GM21360 (cell line): ENCODE data around the gene ADK.

ENCODE experiments used
- ATAC-seq: cut with Tn5 transposase; IDR thresholded peaks from one replicate; pipeline ENCODE4 v1.9.1; 2021; ENCODE audit warnings: mild to moderate bottlenecking, moderate library complexity; ENCODE audit not compliant: unreplicated experiment

ADK gene

DNA sequence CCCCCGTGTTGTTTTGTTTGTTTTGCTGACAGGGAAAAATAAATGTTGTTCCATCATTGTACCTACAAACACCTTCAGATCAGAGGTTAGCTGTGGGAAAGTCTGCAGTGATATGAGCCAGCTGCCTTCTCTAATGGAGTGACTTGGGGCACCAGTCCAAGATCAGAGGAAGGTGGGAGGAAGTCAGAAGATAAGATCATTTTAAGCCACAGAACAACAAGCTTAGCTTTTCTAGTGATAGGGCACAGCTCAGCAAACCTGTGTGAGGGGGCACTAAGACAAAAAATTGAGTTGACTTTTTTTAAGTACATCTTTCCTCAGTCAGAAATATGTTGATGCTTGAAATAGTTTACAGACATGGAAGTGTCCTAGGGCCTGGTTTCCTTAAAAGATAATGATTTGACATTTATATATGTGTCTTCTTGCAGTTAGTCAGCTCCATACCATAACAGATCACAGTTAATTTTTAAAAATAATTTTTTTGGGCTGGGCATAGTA, 435.1 kb downstream of the ADK start:
- ATAC-seq = no peak

DNA sequence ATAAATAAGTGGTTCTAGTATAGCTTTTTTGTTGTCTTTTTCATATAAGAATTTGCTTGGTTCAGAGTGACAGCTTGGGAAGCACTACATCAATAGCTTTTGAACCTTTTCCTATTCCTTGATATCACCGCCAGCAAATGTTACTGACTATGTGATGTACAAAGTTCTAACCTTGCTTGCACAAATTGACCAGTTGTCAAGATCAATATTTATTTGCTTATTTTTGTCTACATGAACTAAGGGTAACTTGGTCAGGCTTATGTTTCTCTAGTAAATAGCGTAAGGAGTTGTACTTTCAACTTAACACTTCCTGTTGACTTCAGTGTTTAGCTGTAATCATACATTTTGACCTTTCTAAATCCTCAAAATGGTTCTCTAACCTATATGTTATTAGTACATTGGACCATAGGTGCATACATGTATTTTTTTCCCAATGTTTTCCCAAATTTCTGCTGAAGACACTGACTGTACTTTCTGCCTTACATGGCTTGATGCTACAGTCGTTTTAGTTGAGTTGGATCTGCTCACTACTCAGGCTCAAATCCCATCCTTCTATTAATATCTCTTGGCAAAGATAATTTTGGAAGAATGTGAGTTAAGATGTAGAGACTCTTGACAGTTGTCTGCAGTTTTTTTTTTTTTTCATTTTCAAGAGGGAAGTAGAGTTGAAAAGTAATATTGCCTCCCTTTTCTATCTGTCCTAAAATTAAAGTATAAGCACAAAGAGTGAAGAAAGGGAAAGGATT, 436.3 kb downstream of the ADK start:
- ATAC-seq = no peak

DNA sequence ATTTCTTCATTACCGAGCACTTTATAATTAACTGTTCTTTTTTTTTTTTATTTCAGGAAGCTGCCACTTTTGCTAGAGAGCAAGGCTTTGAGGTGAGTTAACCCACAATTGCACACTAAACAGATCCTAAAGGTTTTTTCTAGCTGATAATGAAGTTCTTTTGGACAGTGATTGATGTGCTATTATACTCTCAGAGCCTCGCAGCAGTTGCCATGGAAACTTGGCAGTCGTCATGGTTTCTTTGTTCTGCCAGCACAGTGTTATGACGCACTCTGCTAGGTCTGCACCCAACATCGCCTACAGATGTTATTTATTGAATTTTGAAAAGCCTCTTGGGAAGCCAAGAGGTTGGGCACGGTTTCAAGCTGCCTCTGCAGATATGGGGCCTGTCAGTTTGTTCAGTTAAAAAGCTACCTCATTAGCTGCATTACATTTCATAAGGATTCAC, 438.2 kb downstream of the ADK start:
- ATAC-seq = no peak

DNA sequence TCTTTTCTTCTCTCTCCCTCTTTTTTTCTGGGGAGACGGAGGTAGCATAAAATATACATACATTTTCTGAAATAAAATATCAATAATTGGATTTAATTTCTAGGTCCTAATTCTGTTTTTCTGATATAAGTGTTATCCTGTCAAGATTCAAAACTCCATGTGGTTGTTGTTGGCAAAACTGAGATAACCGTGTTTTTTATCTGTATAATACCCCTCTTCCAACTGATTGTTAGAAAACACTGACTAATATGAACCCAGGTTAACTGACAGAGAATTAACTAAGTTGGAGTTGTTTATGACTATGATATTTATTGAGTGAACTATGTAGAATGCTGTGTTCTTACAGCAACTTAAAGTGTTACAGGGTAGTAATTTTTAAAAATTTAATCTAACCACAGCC, 438.8 kb downstream of the ADK start:
- ATAC-seq = no peak

DNA sequence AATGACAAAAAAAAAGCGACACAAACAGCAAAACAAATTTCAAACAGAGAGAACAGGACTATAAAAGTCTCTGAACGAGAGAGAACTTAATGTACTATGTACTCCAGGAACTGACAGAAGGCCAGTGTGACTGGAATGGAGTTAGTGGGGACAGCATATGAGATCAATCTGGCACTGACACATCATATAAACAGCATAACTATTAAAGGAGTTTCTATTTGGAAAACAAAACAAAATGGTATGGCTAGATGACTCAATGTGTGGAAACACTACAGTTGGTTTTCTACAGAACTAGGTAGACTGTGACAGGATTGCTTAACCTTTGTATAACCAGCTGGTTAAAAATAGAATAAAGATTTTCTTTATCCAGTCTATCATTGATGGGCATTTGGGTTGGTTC, 442.4 kb downstream of the ADK start:
- ATAC-seq = no peak

DNA sequence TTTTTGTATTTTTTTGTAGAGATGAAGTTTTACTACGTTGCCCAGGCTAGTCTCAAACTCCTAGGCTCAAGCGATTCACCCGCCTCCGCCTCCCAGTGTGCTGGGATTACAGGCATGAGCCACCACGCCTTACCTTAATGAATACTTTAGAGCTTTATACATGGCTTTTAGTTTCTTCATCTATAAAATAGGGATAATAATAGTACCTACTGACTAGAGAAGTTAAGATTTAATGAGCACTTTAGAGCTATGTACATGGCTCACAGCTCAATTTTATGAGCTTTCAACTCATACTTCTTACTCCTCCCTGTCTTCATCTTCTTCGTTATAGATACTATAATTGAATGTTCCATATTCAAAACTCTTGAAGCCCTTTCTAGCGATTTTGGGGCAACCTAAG, 445.7 kb downstream of the ADK start:
- no peak for ATAC-seq

DNA sequence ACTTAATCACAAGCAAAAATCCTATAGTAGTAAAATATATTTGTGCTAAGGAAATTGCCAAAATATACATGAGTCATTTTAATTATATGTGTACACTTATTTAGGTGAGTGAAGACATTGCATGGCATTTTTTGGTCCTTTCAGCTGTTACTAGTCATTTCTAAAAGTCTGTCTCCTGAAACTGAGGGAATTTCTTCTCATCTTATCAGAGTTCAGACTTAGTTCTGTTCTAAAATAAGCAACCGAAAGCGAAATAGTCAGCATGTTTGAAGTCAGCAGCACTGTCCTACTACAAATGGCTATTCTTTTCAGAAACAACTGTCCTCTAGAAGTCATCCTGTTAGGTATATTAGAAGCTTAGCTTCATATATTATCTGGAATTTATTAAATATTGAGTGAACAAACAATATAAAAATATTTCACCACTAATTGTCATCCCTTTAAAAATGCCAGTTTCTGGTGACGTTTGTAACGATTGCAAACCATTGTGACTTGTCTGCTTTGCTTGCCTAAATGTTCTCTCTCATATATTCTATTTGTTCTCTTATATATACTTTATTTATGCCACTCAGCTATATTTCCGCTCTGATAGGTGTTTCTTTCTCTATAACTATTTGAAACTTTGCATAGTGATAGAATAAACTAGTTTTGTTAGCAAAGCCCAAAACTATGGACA, 448.0 kb downstream of the ADK start:
- no peak for ATAC-seq

DNA sequence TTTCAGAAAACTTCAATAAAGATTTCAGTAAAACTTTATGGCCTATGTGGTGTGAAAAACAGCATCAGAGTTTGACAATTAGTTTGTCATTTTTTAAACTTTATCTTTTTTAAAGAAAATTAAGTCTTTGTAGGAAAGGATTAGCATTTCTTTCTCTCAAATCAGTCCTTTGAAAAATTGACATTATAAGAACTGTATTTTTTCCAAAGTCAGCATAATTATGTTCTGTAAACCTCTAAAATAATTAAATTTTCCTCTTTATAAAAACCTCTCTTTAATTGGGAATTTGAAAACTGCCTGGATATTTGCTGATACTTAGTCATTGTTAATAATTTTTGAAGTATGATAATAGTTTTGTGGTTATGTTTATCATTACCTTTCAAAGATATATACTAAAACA, 448.7 kb downstream of the ADK start:
- ATAC-seq = no peak

DNA sequence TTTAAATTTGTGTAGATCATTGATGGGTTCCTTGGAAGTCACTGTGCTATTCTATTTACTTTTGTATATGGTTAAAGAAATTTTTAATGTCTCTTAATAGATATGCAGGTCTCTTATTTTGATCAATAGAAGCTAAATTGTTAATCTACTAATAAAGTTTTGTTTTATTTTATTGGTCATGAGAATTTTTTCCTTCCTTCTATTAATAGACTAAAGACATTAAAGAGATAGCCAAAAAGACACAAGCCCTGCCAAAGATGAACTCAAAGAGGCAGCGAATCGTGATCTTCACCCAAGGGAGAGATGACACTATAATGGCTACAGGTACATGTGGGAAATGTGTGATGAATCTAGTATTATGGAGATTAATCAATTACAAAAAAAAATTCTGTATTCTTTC, 449.1 kb downstream of the ADK start:
- ATAC-seq = no peak

DNA sequence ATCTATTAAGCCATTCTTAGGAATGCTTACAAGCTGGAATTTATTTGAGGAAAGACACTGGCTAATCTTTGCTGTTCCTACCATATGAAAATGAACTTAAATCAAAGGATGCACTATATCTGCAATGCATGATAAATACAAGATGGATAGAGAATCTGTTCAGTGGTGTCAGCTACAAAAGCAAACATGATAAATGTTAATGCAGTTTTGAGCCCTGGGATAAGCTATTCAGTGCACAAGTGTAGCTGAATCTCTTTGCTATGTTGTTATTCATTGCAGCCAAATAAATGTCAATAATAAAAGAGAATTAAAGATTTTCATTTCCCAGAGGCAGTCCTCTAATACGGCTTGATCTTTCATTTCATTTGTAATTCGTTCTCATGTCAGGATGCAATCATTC, 451.6 kb downstream of the ADK start:
- no peak for ATAC-seq

DNA sequence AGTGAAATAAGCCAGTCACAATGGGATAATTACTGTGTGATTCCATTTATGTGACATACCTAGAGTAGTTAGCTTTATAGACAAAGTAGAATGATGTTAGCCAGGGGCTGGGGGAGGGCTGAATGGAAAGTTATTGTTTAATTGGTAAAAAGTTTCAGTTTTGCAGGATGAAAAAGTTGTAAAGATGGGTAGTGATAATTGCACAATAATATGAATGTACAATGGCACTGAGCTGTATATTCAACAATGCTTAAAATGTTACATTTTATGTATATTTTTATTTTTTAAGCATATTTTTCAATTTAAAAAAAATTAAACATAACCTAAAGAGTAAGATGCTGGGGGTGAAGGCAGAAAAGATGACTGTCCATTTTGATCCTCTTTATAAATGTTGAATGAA, 459.3 kb downstream of the ADK start:
- no peak for ATAC-seq

DNA sequence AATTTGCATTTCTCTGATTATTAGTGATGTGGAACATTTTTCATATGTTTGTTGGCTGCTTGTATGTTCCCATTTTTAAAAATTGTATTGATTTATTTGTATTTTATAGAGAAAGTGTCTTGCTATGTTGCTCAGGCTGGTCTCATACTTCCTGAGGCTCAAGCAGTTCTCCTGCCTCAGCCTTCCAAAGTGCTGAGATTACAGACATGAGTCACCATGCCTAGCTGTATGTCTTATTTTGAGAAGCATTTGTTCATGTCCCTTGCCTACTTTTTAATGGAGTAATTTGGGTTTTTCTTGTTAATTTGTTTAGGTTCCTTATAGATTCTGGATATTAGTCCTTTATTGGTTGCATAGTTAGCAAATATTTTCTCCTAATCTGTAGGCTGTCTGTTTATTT, 461.2 kb downstream of the ADK start:
- ATAC-seq = no peak

DNA sequence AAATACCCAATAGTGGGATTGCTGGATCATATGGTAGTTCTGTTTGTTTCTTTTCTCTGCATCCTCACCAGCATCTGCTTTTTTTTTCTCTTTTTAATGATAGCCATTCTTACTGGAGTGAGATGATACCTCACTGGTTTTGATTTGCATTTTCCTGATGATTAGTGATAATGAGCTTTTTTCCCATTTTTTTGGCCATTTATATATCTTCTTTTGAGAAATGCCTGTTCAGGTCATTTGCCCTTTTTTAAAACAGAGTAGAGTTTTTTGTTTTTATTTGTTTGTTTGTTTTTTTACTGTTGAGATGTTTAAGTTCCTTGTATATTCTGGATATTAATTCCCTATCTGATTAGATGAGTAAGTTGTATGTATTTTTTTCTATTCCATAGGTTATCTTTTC, 469.6 kb downstream of the ADK start:
- ATAC-seq = no peak

DNA sequence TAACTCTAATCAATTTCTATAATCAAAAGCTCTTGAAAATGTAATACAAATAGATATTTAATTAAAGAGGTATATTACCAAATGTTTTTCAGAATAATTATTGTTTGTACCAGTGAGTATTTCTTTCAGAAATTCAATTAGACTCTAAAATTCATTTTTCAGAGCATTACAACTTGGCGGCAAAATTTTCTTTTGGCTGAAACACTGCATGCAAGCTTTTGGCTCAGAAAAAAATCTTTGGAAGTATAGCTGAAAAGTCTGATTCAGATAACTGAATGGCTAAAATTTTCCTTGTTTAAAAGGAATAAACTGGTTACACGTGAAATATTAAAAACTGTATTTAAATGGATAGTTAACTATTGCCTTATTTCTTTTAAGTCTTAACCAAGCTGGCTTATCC, 472.8 kb downstream of the ADK start:
- ATAC-seq = no peak

DNA sequence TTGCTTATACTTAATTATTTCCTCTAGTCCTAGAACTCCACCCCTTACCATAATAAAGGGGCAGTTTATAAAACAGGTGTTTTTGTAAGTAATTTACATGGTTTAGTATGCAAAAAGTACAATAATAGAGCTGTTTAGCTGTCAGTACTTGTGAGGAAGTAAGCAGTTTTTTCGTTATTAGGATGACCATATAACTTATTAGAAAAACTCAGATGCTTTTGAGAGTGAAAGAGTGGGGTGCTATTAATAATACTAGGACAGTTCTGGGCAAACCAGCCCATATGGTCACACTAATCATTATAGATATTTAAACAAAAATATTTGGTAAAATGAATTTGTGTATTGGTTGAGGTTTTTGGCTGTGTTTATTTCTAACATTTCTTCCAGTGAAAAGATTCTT, 473.5 kb downstream of the ADK start:
- ATAC-seq = no peak

DNA sequence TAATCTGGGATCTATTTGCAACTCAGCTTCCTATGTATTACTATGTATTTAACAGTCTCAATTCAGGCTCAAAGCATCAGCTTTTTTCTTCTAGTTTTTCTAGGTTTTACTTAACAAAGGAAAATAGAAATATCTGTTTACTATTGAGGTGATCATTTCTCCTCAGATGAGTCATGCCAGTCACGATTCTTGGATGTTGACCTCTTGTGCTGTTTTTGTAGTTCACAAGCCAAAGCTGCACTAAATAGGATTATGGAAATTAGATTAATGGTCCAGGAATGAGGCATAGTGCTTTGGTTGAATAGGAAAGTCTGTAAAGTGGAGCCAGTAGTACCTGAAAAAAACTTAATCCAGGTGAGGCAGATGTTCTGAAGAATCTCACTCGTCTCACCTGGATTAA, 477.1 kb downstream of the ADK start:
- ATAC-seq = no peak

DNA sequence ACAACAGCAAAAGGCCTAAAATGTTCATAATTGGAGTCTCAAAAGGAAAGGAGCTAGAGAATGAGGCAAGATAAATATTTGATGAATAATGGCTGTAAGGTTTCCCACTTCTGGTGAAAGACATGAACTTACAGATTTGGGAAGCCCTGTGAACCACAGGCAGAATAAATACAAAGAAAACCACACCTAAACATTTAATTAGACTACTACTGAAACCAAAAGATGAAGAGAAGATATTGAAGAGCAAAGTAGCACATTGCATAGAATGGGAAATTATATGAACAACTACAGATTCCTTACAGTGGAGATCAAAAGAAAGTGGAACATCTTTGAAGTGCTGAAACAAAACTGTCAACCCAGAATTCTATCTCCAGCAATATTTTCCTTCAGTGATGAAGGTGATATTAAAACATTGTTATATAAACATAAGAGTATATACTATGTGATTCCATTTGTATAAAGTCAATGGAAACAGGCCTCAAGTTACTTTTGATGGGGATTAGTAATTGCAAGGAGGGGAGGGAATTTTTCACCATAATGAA, 484.0 kb downstream of the ADK start:
- ATAC-seq = no peak

DNA sequence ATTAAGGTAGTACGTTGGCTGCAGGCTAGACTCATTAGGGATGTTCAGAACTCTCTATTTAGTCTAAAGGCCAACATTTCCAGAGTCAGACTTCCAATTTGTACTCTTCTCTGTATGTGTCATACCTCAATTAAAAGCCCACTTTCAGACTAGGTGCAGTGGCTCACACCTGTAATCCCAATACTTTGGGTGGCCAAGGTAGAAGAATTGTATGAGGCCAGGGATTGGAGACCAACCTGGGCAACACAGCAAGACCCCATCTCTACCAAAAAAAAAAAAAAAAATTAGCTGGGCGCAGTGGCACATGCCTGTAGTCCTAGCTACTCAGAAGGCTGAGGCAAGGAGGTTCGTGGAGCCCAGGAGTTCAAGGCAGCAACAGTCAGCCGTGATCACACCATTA, 484.6 kb downstream of the ADK start:
- no peak for ATAC-seq

DNA sequence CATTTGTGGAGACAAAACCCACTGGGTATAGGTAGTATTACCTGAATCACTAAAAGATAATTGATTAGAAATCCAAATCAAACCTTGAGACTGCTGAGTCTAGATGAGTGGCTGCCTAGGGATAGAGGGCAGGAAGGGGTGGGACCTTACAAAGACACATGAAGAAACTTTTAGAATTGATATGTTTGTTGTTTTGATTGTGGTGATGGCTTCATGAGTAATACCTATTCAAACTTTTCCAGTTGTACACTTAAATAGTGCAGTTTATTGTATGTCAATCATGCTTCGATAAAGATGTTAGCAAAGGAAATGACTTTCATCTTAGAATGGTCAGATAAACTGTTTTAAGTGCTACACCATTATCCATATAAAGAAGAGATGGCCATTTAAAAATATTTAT, 486.7 kb downstream of the ADK start:
- ATAC-seq = no peak

DNA sequence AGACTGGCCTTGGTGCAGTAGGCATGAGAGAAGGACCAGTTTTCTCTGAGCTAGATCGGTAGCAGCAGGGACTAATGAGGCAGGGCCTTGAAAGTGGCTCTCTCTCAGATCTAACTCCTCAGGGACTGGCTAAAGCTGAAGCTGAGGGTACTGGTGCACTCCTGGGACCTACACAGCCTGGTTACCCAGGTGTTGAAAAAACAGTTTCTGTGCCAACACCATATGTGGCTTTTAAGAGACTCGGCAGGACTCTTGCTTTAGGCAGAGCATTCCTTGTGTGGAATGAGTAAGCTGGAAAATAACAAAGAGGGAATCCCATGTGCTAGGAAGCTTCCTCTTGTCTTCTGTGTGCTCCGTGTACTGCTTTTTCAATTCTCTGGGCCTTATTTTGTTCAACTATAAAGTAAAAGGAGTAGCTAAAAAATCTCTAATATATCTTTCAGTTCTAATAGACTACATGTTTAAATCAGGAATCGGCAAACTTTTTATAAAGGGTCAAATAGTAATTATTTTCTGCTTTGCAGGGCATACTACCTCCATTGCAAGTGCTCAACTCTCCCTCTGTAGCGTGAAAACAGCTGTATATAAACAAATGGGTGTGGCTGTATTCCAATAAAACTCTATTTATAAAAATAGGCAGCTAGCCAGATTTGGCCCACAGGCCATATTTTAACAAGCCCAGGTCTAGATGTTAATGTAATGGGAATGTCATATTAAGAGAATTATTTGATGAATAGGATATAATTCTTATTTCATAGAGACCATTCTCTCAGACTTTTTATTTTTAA, 489.3 kb downstream of the ADK start:
- ATAC-seq = no peak

DNA sequence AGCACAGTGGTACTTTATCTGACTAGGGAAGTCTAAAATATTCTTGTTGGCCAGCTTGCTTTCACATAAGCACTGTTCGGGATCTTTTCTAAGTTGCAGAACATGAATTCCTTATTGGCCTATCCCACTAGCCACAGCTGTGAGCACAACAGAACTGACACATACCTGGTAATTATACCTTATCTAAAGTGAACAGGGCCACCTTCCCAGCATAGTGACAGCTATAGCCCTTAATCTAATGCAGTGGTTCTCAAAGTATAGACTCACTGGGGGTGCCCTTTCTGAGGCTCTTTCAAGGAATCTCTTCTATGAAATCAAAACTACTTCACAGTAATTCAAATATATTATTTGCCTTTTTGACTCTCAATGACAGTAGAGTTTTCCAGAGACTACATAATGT, 490.6 kb downstream of the ADK start:
- ATAC-seq = no peak
